ENCODE results near the gene DYRK2.
"Not testable (repeated sequence)": the region's sequence is repeated elsewhere in the genome, so short reads cannot be mapped to it uniquely, and the experiment has no call there.

DYRK2 gene

GRCh38 chr12:67672507-67672906 lies 24.0 kb downstream of the DYRK2 start:
- not testable (repeated sequence) for DNase-seq

GRCh38 chr12:67673509-67673908 lies 25.0 kb downstream of the DYRK2 start:
- DNase-seq = not testable (repeated sequence)

- no peak for DNase-seq
Observed at GRCh38 chr12:67674417-67674816, 25.9 kb downstream of the DYRK2 start.

- DNase-seq = no peak
Observed at GRCh38 chr12:67676624-67677023, 28.1 kb downstream of the DYRK2 start.

GRCh38 chr12:67677166-67677565 lies 28.6 kb downstream of the DYRK2 start:
- no peak for DNase-seq

- no peak for DNase-seq
Observed at GRCh38 chr12:67681105-67681778, 32.7 kb downstream of the DYRK2 start.

- DNase-seq = no peak
Observed at GRCh38 chr12:67681941-67682620, 33.5 kb downstream of the DYRK2 start.

- no peak for DNase-seq
Observed at GRCh38 chr12:67689385-67689784, 40.8 kb downstream of the DYRK2 start.

- DNase-seq = no peak
Observed at GRCh38 chr12:67690656-67691055, 42.1 kb downstream of the DYRK2 start.

GRCh38 chr12:67691220-67691619 lies 42.7 kb downstream of the DYRK2 start:
- no peak for DNase-seq

- no peak for DNase-seq
Observed at GRCh38 chr12:67692135-67692534, 43.6 kb downstream of the DYRK2 start.

GRCh38 chr12:67692966-67693365 lies 44.4 kb downstream of the DYRK2 start:
- no peak for DNase-seq

- DNase-seq = no peak
Observed at GRCh38 chr12:67693894-67694293, 45.3 kb downstream of the DYRK2 start.

- DNase-seq = no peak
Observed at GRCh38 chr12:67694306-67694900, 45.9 kb downstream of the DYRK2 start.

GRCh38 chr12:67695974-67696373 lies 47.4 kb downstream of the DYRK2 start:
- DNase-seq = no peak

- DNase-seq = no peak
Observed at GRCh38 chr12:67697443-67697842, 48.9 kb downstream of the DYRK2 start.

- DNase-seq = no peak
Observed at GRCh38 chr12:67697967-67698366, 49.4 kb downstream of the DYRK2 start.

GRCh38 chr12:67698672-67699581 lies 50.4 kb downstream of the DYRK2 start:
- peak in 2 of 4 experiments; percentile 1 to 5 for DNase-seq

GRCh38 chr12:67701121-67701520 lies 52.6 kb downstream of the DYRK2 start:
- DNase-seq = no peak

- DNase-seq = no peak
Observed at GRCh38 chr12:67702136-67702535, 53.6 kb downstream of the DYRK2 start.

- no peak for DNase-seq
Observed at GRCh38 chr12:67704071-67704470, 55.5 kb downstream of the DYRK2 start.

GRCh38 chr12:67705394-67706370 lies 57.1 kb downstream of the DYRK2 start:
- no peak for DNase-seq

All from activated CD4-positive, CD25-positive, alpha-beta regulatory T cell (primary cell).